ENCODE data around the gene PRDX4.

DNA sequence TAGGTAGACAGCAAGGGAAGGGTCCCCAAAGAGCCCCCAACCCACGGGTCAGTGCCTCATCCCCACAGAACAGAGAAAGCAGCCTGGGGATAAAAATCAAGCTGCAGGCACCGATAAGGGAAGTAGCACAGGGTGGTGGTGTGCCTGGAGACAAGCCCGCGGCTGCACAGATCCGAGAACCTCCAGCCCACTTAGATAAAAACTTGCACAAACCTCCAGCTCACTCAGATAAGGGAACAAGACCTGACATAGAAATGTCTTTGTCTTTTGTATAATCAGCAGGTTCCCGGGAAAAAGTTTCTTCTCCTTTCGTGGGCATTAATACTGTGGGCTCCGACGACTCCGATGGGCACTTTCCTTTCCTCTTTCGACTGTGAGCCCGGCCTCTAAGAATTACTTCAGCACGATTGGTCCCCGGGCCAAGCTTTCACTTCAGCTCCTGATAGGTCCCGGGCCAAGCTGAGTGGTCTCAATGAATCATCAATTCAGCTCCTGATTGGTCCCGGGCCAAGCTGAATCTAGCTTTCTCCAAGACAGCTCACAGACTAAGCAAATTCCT is 32.4 kb downstream of the PRDX4 start:
- TF ChIP-seq, protein P1, sequence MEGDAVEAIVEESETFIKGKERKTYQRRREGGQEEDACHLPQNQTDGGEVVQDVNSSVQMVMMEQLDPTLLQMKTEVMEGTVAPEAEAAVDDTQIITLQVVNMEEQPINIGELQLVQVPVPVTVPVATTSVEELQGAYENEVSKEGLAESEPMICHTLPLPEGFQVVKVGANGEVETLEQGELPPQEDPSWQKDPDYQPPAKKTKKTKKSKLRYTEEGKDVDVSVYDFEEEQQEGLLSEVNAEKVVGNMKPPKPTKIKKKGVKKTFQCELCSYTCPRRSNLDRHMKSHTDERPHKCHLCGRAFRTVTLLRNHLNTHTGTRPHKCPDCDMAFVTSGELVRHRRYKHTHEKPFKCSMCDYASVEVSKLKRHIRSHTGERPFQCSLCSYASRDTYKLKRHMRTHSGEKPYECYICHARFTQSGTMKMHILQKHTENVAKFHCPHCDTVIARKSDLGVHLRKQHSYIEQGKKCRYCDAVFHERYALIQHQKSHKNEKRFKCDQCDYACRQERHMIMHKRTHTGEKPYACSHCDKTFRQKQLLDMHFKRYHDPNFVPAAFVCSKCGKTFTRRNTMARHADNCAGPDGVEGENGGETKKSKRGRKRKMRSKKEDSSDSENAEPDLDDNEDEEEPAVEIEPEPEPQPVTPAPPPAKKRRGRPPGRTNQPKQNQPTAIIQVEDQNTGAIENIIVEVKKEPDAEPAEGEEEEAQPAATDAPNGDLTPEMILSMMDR (IDR thresholded peaks at IDR 0.05), result no peak
- no peak for TF ChIP-seq POLR2A (IDR thresholded peaks at IDR 0.05)
